GM12878 (cell line): ENCODE results near the gene GPI. TPM values are rescaled to one million over a fixed set of nuclear protein-coding genes. Genes with fewer than 3 reads are reported as not detected.

Experiments
- ATAC-seq: fragments of 200-7000 bp; cut with Tn5 transposase; 3 replicates; pipeline ENCODE4 v1.9.1; 2020; ENCODE audit warnings: mild to moderate bottlenecking, moderate library complexity
- BruUV-seq: library from RNA; stranded (reverse); fragments of 400-500 nt; replicated peaks from 2 replicates; lab custom pipeline; 2021; lab: Mats Ljungman, UMichigan
- CTCF ChIA-PET: fragments of 300-600 bp; sonication (Branson Sonifier 250); formaldehyde crosslinking; extraction: SDS; loops from one replicate; lab custom pipeline; 2021; ENCODE audit warnings: inconsistent platforms; lab: Yijun Ruan, JAX
- POLR2A ChIA-PET: fragments of 350-600 bp; formaldehyde crosslinking; extraction: SDS; loops from one replicate; lab custom pipeline; 2021; ENCODE audit warnings: inconsistent platforms; lab: Charles Lee
- RAD21 ChIA-PET: fragments of 300-600 bp; sonication (Branson Sonifier 250); formaldehyde crosslinking; loops from one replicate; lab custom pipeline; 2023; ENCODE audit warnings: antibody characterized with exemption; ENCODE audit not compliant: unreplicated experiment; lab: Charles Lee
- SMC1A ChIA-PET: fragments of 300-600 bp; sonication (Branson Sonifier 250); formaldehyde crosslinking; loops from one replicate; lab custom pipeline; 2023; ENCODE audit not compliant: unreplicated experiment, uncharacterized antibody; lab: Charles Lee
- DNase-seq: peaks from one replicate; pipeline ENCODE4 v3.0.0-alpha.2; 2011; ENCODE audit warnings: low read depth, low spot score
- FAIRE-seq: peaks from 3 replicates; lab custom pipeline; 2011; peaks lifted over from hg19 to GRCh38; lab: Jason Lieb, UNC
- H2AFZ ChIP-seq: 2 replicates; pipeline ENCODE4 v1.6.0; 2011; ENCODE audit warnings: low read depth, low read length, control low read depth; ENCODE audit not compliant: control insufficient read depth
- H3K27ac ChIP-seq: 2 replicates; pipeline ENCODE4 v1.5.1; 2011; ENCODE audit warnings: control low read depth; ENCODE audit not compliant: control insufficient read depth, insufficient read depth
- H3K27me3 ChIP-seq, 2 experiments: replicated peaks in 1 of 2; 2 replicates each; pipeline versions ENCODE4 v1.6.0 to v1.6.1; 2011; ENCODE audit warnings: low read length in 1 of 2; ENCODE audit not compliant: control insufficient read depth in 2 of 2, insufficient read depth in 2 of 2
- H3K36me3 ChIP-seq, 2 experiments: 2 replicates each; pipeline ENCODE4 v1.5.1; 2011; ENCODE audit warnings: low read length in 1 of 2; ENCODE audit not compliant: control insufficient read depth in 2 of 2, insufficient read depth in 2 of 2
- H3K4me1 ChIP-seq: 2 replicates; pipeline ENCODE4 v1.6.1; 2011; ENCODE audit warnings: mild to moderate bottlenecking, low read length, moderate library complexity, mixed read lengths; ENCODE audit not compliant: control insufficient read depth, insufficient read depth
- H3K4me2 ChIP-seq: 2 replicates; pipeline ENCODE4 v1.6.0; 2011; ENCODE audit warnings: control low read depth; ENCODE audit not compliant: control insufficient read depth, insufficient read depth
- H3K4me3 ChIP-seq: fragments of 200-600 bp; sonication (generic); 2 replicates; pipeline ENCODE4 v1.5.1; 2016
- H3K79me2 ChIP-seq: 2 replicates; pipeline ENCODE4 v1.6.0; 2011; ENCODE audit warnings: low read length; ENCODE audit not compliant: control insufficient read depth, insufficient read depth
- H3K9ac ChIP-seq: 2 replicates; pipeline ENCODE4 v1.8.0; 2011; ENCODE audit warnings: low read length, control low read depth, mixed read lengths; ENCODE audit not compliant: control insufficient read depth, insufficient read depth
- H3K9me3 ChIP-seq: replicated peaks from 3 replicates; pipeline ENCODE4 v1.5.1; 2011; ENCODE audit warnings: mild to moderate bottlenecking, low read length; ENCODE audit not compliant: control insufficient read depth, insufficient read depth
- H4K20me1 ChIP-seq: 2 replicates; pipeline ENCODE4 v1.6.0; 2011; ENCODE audit not compliant: control insufficient read depth, insufficient read depth
- E4F1 ChIP-seq: fragments of 450-650 bp; IDR thresholded peaks from 2 replicates; pipeline ENCODE4 v1.6.1; 2018; ENCODE audit warnings: borderline replicate concordance, mild to moderate bottlenecking; ENCODE audit not compliant: partially characterized antibody
- POLR2A ChIP-seq: IDR thresholded peaks from 2 replicates; pipeline ENCODE4 v1.6.1; 2011; ENCODE audit warnings: low read depth, mild to moderate bottlenecking, low read length
- POLR2AphosphoS2 ChIP-seq: IDR thresholded peaks from 2 replicates; pipeline ENCODE4 v1.6.1; 2011; ENCODE audit warnings: low read depth, mild to moderate bottlenecking, low read length, improper control_type of control experiment, moderate library complexity
- RELB ChIP-seq: fragments of 450-650 bp; IDR thresholded peaks from 2 replicates; pipeline ENCODE4 v1.6.1; 2017; ENCODE audit warnings: low read depth, mild to moderate bottlenecking, moderate library complexity
- WGBS: methylation state at CpG from one replicate; pipeline ENCODE4 v1.1.6; 2016; ENCODE audit warnings: low lambda C conversion rate; ENCODE audit not compliant: insufficient replicate concordance, insufficient coverage; ENCODE audit errors: missing lambda C conversion rate; 5-methylcytosine and 5-hydroxymethylcytosine counted together
- in situ Hi-C: fragments of 300-500 bp; cut with MboI; formaldehyde crosslinking; loops from 9 replicates; pipeline ENCODE4 v1.14.3; 2018; ENCODE audit warnings: mixed read lengths
- intact Hi-C: fragments of 100-400 bp; cut with micrococcal nuclease; formaldehyde crosslinking; loops from one replicate; pipeline ENCODE4 v1.14.2; 2022; ENCODE audit not compliant: unreplicated experiment
- polyA plus RNA-seq, 11 experiments: library from polyadenylated mRNA; depleted of rRNA in 4 of 11; unstranded in 6 of 11; stranded (reverse) in 5 of 11; fragments of >200 nt; fragmentation: Nextera tagmentation in 4 of 11; fragmentation: Illumina TruSeq in 1 of 11; extraction: Ambion mirVana in 4 of 11; extraction: Trizol in 1 of 11; gene quantifications; 1 replicate in 1 of 11; 2 replicates in 10 of 11; pipeline versions ENCODE4 v1.2.1 to v1.2.3, GENCODE V29; 2011 to 2016; ENCODE audit warnings: inconsistent platforms in 2 of 11, missing spikeins in 2 of 11, low read depth in 1 of 11
- total RNA-seq, 4 experiments: library from RNA; depleted of rRNA in 3 of 4; stranded (reverse); fragments of >200 nt in 3 of 4; fragmentation: Illumina TruSeq in 1 of 4; extraction: Trizol in 1 of 4; gene quantifications; 2 replicates each; pipeline versions ENCODE4 v1.2.1 to v1.2.3, GENCODE V29; 2013 to 2021

Gene GPI
- total and polyA plus RNA-seq, 10 of the 15 experiments (the other 5 are each of a cell fraction or from before 2014, with no cell fraction given), result 124 to 400 (median 190) TPM

GRCh38 chr19:34383599-34383998 lies 18.6 kb downstream of the GPI start:
- intact Hi-C loops (no loop called here), in situ Hi-C loops (no loop called here)
- no TSS peak for BruUV-seq
- H2AFZ ChIP-seq, result no peak overlapping the region
- no peak overlapping the region for H3K9ac ChIP-seq
- ATAC-seq (no peak), FAIRE-seq (no peak), DNase-seq (no peak)
- no peak overlapping the region for H3K4me3 ChIP-seq
- no peaks in the 10 kb centered on the region for H3K27me3 ChIP-seq
- H4K20me1 ChIP-seq, result no peaks in the 10 kb centered on the region; the same call in 1 of the 2 replicates
- WGBS, result 97% methylated on average over 5 of the region's 5 CpGs
- ChIA-PET CTCF (no interaction called here), RAD21 (no interaction called here), POLR2A (no interaction called here), SMC1A (no interaction called here)
- no peaks in the 10 kb centered on the region for H3K79me2 ChIP-seq
- H3K4me2 ChIP-seq, result no peak overlapping the region
- H3K4me1 ChIP-seq, result no peaks in the 10 kb centered on the region
- TF ChIP-seq RELB (no peak), POLR2AphosphoS2 (peak; percentile 79; the same call in 1 of the 2 replicates)
- H3K27ac ChIP-seq, result no peak overlapping the region
- no peaks in the 10 kb centered on the region for H3K9me3 ChIP-seq
- H3K36me3 ChIP-seq, result peaks cover 68 to 79% of the 10 kb centered on the region in 2 experiments

GRCh38 chr19:34386645-34387445 lies 21.8 kb downstream of the GPI start:
- H4K20me1 ChIP-seq, result no peaks in the 10 kb centered on the region; the same call in 1 of the 2 replicates
- no peak for DNase-seq
- no TSS peak for BruUV-seq
- H3K9me3 ChIP-seq, result no peaks in the 10 kb centered on the region
- intact Hi-C loops (no loop called here), in situ Hi-C loops (no loop called here)
- no peaks in the 10 kb centered on the region for H3K79me2 ChIP-seq
- TF ChIP-seq E4F1, result no peak
- TF ChIP-seq POLR2A, result peak; percentile 19; the same call in 1 of the 2 replicates
- 0 out of 2 replicates have a peak, but pooled peaks have one; percentile 18 for TF ChIP-seq POLR2AphosphoS2
- ChIA-PET POLR2A (no interaction called here), SMC1A (interaction anchor here (0.8 kb wide), 1 partner anchor 21 kb away, joined by 3 read pairs; no protein-coding TSS in a partner anchor), CTCF (no interaction called here), RAD21 (no interaction called here)
- FAIRE-seq, result no peak
- H3K27me3 ChIP-seq, result no peaks in the 10 kb centered on the region
- peaks cover 48 to 80% of the 10 kb centered on the region in 2 experiments for H3K36me3 ChIP-seq
- WGBS, result 84% methylated on average over 9 of the region's 9 CpGs
- H2AFZ ChIP-seq, result no peak overlapping the region
- no peak overlapping the region for H3K9ac ChIP-seq
- no peak for ATAC-seq
- H3K27ac ChIP-seq, result no peak overlapping the region
- no peak overlapping the region for H3K4me2 ChIP-seq
- H3K4me1 ChIP-seq, result no peaks in the 10 kb centered on the region
- no peak overlapping the region for H3K4me3 ChIP-seq
